Iris pigment epithelial cell (primary cell): Measurements from ENCODE around the gene COL4A1.
A peak's percentile ranks its signal among the peaks of the same experiment; 100 is the strongest.

ENCODE experiments used
- DNase-seq: peaks from one replicate; pipeline ENCODE4 v3.0.0-alpha.2; 2011; ENCODE audit warnings: low read depth

Gene COL4A1

GRCh38 chr13:110274687-110275086, 32.3 kb downstream of the COL4A1 start:
- no peak for DNase-seq

- DNase-seq, result no peak
Observed at GRCh38 chr13:110273254-110273653, 33.7 kb downstream of the COL4A1 start.

GRCh38 chr13:110272651-110273050, 34.3 kb downstream of the COL4A1 start:
- DNase-seq, result no peak

- no peak for DNase-seq
Observed at GRCh38 chr13:110272227-110272626, 34.7 kb downstream of the COL4A1 start.

GRCh38 chr13:110271313-110271712, 35.6 kb downstream of the COL4A1 start:
- DNase-seq, result no peak

- no peak for DNase-seq
Observed at GRCh38 chr13:110270507-110270906, 36.5 kb downstream of the COL4A1 start.

- no peak for DNase-seq
Observed at GRCh38 chr13:110269509-110270185, 37.3 kb downstream of the COL4A1 start.

GRCh38 chr13:110268576-110269185, 38.3 kb downstream of the COL4A1 start:
- DNase-seq, result no peak

GRCh38 chr13:110268061-110268460, 38.9 kb downstream of the COL4A1 start:
- no peak for DNase-seq

GRCh38 chr13:110266983-110267382, 40.0 kb downstream of the COL4A1 start:
- no peak for DNase-seq

- DNase-seq, result no peak
Observed at GRCh38 chr13:110266431-110266809, 40.5 kb downstream of the COL4A1 start.

GRCh38 chr13:110265682-110266430, 41.1 kb downstream of the COL4A1 start:
- no peak for DNase-seq

- DNase-seq, result no peak
Observed at GRCh38 chr13:110265341-110265681, 41.6 kb downstream of the COL4A1 start.

GRCh38 chr13:110264685-110265275, 42.2 kb downstream of the COL4A1 start:
- no peak for DNase-seq

- no peak for DNase-seq
Observed at GRCh38 chr13:110263888-110264287, 43.1 kb downstream of the COL4A1 start.

- no peak for DNase-seq
Observed at GRCh38 chr13:110263404-110263803, 43.6 kb downstream of the COL4A1 start.

GRCh38 chr13:110262508-110263291, 44.3 kb downstream of the COL4A1 start:
- no peak for DNase-seq

GRCh38 chr13:110262082-110262436, 44.9 kb downstream of the COL4A1 start:
- DNase-seq, result no peak

- DNase-seq, result no peak
Observed at GRCh38 chr13:110261166-110262081, 45.5 kb downstream of the COL4A1 start.

- peak; percentile 59 for DNase-seq
Observed at GRCh38 chr13:110259651-110260050, 47.3 kb downstream of the COL4A1 start.
